Vein endothelial cell (primary cell): ENCODE results near the gene SPPL3. TPM values are rescaled to one million over a fixed set of nuclear protein-coding genes. Genes with fewer than 3 reads are reported as not detected.

Experiments
- total RNA-seq: library from RNA; depleted of rRNA; stranded (reverse); fragments of >200 nt; gene quantifications from 2 replicates; pipeline ENCODE4 v1.2.3, GENCODE V29; 2012

The SPPL3 gene, protein sequence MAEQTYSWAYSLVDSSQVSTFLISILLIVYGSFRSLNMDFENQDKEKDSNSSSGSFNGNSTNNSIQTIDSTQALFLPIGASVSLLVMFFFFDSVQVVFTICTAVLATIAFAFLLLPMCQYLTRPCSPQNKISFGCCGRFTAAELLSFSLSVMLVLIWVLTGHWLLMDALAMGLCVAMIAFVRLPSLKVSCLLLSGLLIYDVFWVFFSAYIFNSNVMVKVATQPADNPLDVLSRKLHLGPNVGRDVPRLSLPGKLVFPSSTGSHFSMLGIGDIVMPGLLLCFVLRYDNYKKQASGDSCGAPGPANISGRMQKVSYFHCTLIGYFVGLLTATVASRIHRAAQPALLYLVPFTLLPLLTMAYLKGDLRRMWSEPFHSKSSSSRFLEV
- total RNA-seq = 9.6 and 12.7 TPM in 2 replicates

DNA sequence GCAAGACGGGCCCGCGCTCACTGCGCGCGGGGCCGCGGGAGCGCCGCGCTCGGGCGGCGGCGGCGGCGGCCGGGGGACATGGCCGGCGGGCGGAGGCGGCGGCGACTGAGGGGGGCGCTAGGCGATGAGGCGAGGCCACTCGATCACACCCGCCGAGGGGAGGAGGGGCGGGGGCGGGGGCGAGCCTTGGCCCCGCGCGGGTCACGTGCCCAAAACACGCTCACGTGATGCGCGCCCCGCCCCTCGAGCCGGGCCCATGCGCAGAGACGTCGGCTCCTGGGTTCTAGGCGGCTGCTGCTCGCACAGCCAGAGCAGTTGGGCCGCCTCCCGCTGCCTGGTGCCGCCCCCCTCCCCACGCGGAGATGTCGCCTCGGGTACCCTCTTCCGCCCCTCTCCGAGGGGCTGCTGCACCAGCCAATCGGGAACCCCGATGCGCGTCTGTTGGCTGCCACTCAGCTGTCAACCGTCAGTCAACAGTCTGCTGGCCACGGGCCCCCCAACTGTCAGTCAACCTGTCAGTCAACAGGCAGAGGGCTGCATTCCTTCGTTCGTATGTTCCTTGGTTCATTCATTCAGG is at the start of gene SPPL3:
SPPL3 (minus strand) TSS at position 162 of the 577 bp plus-strand sequence. CDS start 491 bp downstream, outside the sequence.

DNA sequence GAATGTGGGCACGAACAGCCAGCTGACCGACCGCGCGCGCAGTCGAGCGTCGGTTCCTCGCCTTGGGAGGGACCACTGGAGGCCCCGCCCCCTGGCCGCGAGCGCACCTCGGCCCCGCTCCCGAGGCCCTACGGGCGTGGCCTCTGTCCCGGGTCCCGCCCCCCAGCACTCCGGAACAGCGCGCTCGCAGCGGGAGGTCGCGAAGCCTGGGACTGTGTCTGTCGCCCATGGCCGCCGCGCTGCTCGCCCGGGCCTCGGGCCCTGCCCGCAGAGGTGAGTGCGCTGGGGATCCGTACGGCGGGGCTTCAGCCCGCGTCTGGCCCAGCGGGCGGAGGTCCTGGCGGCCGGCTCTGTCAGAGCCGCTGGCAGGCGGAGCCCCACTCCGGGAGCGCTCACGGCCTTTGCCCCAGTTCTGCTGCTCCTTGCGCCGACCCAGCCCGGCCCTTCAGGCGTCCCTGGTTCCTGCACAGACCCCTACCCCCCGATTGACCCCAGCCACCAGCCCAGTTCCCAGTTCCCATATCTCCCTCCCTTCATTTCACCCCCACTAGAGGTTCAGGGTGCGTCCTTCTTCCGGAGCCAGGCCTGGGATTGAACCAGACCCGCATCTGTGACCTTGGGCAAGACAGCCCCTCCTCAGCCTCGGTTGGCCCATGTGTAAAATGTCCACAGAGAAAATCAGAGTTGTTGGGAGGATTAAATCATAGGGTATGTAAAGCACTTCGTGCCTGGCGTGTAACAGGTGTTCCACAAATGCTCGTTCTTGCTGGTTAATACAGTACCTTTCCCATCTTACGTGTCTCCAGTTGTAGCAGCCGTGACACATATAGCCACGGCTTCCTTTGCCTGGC is 178.3 kb downstream of the SPPL3 start, which contains the start of gene ACADS:
ACADS (plus strand) TSS at position 168 of the 851 bp plus-strand sequence; CDS start at position 228, 60 bp downstream.

Other genes with a start within 250 kb of the SPPL3 start
- 63.7 and 80.6 TPM in 2 replicates for gene MLEC, start 217.2 kb downstream of the SPPL3 start, total RNA-seq
- 18.0 and 24.5 TPM in 2 replicates for gene UNC119B, start 193.9 kb downstream of the SPPL3 start, total RNA-seq
- 12.8 and 22.5 TPM in 2 replicates for gene ACADS, start 178.5 kb downstream of the SPPL3 start, total RNA-seq
- not detected in 2 replicates for gene HNF1A, start 74.2 kb upstream of the SPPL3 start, total RNA-seq
- 19.6 and 23.2 TPM in 2 replicates for gene C12orf43, start 112.1 kb upstream of the SPPL3 start, total RNA-seq
- gene OASL, start 134.9 kb upstream of the SPPL3 start, total RNA-seq = 0.19 and 0.33 TPM in 2 replicates
- 3.6 and 3.8 TPM in 2 replicates for gene P2RX7, start 228.5 kb upstream of the SPPL3 start, total RNA-seq